HG03135 (cell line): ENCODE data around the gene RIMKLB.
A peak's percentile ranks its signal among the peaks of the same experiment; 100 is the strongest.
"Not testable (repeated sequence)": the region's sequence is repeated elsewhere in the genome, so short reads cannot be mapped to it uniquely, and the experiment has no call there.

ENCODE experiments used
- ATAC-seq: cut with Tn5 transposase; IDR thresholded peaks from one replicate; pipeline ENCODE4 v1.9.1; 2021; ENCODE audit warnings: mild to moderate bottlenecking, moderate library complexity; ENCODE audit not compliant: unreplicated experiment

RIMKLB gene

DNA sequence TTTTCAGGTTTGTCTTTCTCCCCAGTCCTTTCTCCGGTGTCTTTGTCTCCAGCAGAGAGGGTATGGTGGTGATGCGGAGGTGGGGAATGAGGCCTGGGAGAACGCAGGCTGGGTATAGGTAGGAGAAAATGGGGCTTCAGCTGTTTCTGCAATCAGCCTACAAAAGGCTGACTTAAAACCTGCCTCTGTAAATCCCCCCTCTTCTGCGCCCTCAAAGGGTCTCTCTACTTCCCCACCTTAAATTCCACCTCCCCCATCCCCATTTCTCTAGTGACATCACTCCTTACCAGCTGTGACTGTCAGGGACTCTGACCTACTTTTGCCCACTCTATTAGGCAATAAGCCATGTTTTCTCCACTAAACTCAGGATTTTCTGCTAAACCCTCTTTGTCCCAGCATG, 8.1 kb upstream of the RIMKLB start:
- no peak for ATAC-seq

DNA sequence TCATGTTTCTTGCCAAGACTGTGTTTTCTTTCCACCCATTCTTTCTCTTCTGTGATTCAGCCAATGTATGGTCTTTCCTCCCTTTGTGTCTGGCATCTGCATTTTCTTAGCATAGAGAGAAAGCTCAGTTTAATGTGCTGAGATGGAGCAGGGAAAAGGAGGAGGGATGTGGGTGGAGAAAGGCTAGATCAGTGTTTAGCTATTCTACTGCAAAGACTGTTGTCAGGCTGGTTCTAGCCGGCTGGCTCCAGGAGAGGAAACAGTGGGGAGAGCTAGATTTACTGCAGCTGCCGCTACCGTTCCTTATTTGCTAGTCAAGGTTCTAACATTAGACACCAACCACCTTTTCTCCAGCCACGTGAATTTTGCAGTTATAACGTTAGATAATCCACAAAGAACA, 5.2 kb upstream of the RIMKLB start:
- ATAC-seq: no peak

GRCh38 chr12:8695116-8695515, 2.7 kb upstream of the RIMKLB start:
- no peak for ATAC-seq

- no peak for ATAC-seq
Measured at GRCh38 chr12:8696442-8697090, 1.2 kb upstream of the RIMKLB start.

GRCh38 chr12:8697120-8697475, 693 bp upstream of the RIMKLB start:
- ATAC-seq: peak; percentile 8

- peak; percentile 40 for ATAC-seq
Measured at GRCh38 chr12:8698132-8698851, 501 bp downstream of the RIMKLB start.

- ATAC-seq: no peak
Measured at GRCh38 chr12:8698879-8699278, 1.1 kb downstream of the RIMKLB start.

- ATAC-seq: no peak
Measured at GRCh38 chr12:8699714-8700113, 1.9 kb downstream of the RIMKLB start.

DNA sequence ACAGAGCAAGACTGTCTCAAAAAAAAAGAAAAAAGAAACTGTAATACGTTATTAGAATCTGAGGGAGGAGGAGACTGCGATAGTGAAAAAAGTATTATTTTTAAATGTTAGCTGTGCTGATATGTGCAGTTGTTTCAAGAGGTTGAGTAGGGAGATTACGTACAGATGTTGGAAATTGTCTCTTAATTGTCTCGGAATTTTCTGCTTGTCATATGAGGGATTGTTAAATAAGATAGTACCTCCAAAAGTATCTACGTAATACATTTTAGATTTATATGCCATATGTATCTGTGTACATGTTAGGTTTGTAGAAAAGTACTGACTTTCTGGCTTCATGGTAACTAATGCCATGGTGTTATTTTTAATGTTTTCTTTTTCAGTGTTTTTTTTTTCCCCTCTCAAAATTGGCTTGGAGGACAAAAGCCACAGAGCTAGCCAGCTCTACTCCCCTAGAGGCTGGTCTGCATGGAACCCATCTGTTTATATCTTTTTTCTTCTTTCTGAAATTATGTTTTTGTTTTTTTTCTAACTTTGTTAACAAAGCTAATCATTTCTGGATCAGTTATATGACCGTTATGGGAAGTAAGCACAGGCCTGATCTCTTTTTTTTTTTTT, 3.4 kb downstream of the RIMKLB start:
- ATAC-seq: no peak

DNA sequence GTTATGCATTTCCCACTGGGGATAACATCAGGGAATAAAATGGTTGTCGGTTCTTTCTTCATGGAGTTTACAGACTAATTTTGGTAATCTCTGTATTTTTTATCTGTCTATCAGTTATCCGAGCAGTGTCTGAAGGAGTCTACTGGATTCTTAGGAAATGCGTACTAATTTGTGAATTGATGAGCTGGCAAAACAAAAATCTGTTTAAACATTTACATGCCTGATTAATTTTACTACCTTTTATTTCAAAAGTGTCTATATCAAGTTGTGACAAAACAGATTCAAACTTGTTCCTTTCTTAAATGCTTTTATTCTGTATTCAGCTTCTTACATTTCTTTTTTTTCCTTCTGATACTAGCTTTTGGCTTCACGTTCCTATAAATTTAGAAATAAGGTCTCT, 4.4 kb downstream of the RIMKLB start:
- no peak for ATAC-seq

GRCh38 chr12:8709124-8709830, 11.5 kb downstream of the RIMKLB start:
- no peak for ATAC-seq

GRCh38 chr12:8712572-8712971, 14.8 kb downstream of the RIMKLB start:
- no peak for ATAC-seq

DNA sequence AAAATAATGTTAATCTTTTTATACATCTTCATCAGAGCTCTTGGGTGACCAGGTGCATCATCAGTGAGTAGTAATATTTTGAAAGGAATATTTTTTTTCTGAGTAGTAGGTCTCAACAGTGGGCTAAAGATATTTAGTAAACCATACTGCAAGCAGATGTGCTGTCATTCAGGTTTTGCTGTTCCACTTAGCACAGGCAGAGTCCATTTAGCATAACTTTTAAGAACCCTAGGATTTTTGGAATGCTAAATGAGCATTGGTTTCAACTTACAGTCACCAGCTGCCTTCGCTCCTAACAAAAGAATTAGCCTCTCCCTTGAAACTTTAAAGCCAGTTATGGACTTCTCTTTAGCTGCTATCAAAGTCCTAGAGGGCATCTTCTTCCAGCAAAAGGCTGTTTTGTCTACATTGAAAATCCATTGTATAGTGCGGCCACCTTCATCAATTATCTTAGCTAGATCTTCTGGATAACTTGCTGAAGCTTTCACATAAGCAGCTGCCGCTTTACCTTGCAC, 24.6 kb downstream of the RIMKLB start:
- no peak for ATAC-seq

- ATAC-seq: no peak
Measured at GRCh38 chr12:8734873-8735381, 37.1 kb downstream of the RIMKLB start.

GRCh38 chr12:8742501-8742900, 44.7 kb downstream of the RIMKLB start:
- ATAC-seq: no peak

DNA sequence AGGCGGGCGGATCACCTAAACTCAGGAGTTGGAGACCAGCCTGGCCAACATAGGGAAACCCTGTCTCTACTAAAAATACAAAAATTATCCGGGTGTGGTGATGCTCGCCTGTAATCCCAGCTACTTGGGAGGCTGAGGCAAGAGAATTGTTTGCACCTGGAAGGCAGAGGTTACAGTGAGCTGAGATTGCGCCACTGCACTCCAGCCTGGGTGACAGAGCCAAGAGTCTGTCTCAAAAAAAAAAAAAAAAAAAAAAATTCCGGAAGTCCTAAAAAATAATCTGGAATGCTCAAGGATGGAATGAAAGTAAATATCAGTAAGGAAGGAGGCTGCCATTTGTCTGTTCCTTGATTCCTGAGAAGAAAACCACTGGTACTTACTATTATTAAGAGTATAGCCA, 45.3 kb downstream of the RIMKLB start:
- not testable (repeated sequence) for ATAC-seq

- ATAC-seq: not testable (repeated sequence)
Measured at GRCh38 chr12:8745631-8746030, 47.8 kb downstream of the RIMKLB start.

GRCh38 chr12:8746046-8746445, 48.3 kb downstream of the RIMKLB start:
- no peak for ATAC-seq

GRCh38 chr12:8760076-8760475, 62.3 kb downstream of the RIMKLB start:
- ATAC-seq: not testable (repeated sequence)

DNA sequence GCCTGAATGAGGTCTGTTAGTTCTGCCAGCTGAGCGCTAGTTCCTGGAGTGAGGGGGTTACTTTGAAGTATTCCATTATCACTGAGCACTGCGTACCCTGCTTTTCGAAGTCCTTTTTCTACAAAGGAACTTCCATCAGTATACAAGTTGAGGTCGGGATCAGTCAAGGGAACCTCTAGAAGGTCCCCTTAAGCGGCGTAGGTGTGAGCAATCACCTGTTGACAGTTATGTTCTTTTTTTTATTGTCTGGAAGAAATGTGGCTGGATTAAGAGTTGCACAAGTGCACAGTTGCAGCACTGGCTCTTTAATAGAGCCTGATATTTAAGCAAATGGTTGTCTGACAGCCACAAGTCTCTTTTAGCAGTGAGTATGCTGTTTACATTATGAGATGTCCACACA, 64.9 kb downstream of the RIMKLB start:
- not testable (repeated sequence) for ATAC-seq

- not testable (repeated sequence) for ATAC-seq
Measured at GRCh38 chr12:8766121-8766520, 68.3 kb downstream of the RIMKLB start.
